GM10248 (cell line): ENCODE results near the gene ARAF.
A peak's percentile ranks its signal among the peaks of the same experiment; 100 is the strongest.

Experiments used
- CTCF ChIA-PET: fragments of 300-600 bp; sonication (Branson Sonifier 250); formaldehyde crosslinking; extraction: SDS; loops from one replicate; lab custom pipeline; 2021; ENCODE audit warnings: antibody characterized with exemption; lab: Yijun Ruan, JAX
- POLR2A ChIA-PET: fragments of 350-650 bp; sonication (Branson Sonifier 250); formaldehyde crosslinking; extraction: SDS; loops from one replicate; lab custom pipeline; 2020; ENCODE audit warnings: antibody characterized with exemption; lab: Yijun Ruan, JAX
- DNase-seq: peaks from one replicate; pipeline ENCODE4 v3.0.0; 2012; ENCODE audit errors: extremely low spot score
- CTCF ChIP-seq: IDR thresholded peaks from 2 replicates; pipeline ENCODE4 v1.5.1; 2012; ENCODE audit warnings: mild to moderate bottlenecking, low read depth; ENCODE audit errors: extremely low read depth, missing control alignments, control extremely low read depth

Gene ARAF

GRCh38 chrX:47523297-47523696, 37.7 kb upstream of the ARAF start:
- CTCF ChIA-PET, result interaction anchor here (0.7 to 3.4 kb wide), 33 partner anchors 9 to 763 kb away, joined by 3 to 14 read pairs (median 4); partner anchors contain the start of genes CDK16 and USP11
- peak; percentile 82 for TF ChIP-seq CTCF
- POLR2A ChIA-PET, result interaction anchor here (0.5 kb wide), 1 partner anchor 263 kb away, joined by 3 read pairs; no protein-coding TSS in a partner anchor
- peak; percentile 86 for DNase-seq

GRCh38 chrX:47523713-47524166, 37.3 kb upstream of the ARAF start:
- no peak for TF ChIP-seq CTCF
- CTCF ChIA-PET, result interaction anchor here (0.7 to 3.4 kb wide), 32 partner anchors 9 to 764 kb away, joined by 3 to 14 read pairs (median 4); partner anchors contain the start of genes CDK16 and USP11
- DNase-seq, result no peak
- POLR2A ChIA-PET, result interaction anchor here (0.5 kb wide), 1 partner anchor 264 kb away, joined by 3 read pairs; no protein-coding TSS in a partner anchor

- no peak for DNase-seq
- ChIA-PET POLR2A (no interaction called here), CTCF (no interaction called here)
- no peak for TF ChIP-seq CTCF
Measured at GRCh38 chrX:47529548-47529947, 31.5 kb upstream of the ARAF start.

- DNase-seq, result no peak
- ChIA-PET CTCF (no interaction called here), POLR2A (no interaction called here)
- TF ChIP-seq CTCF, result no peak
Measured at GRCh38 chrX:47530049-47530448, 31.0 kb upstream of the ARAF start.

GRCh38 chrX:47539860-47540259, 21.1 kb upstream of the ARAF start:
- no peak for TF ChIP-seq CTCF
- CTCF ChIA-PET, result interaction anchor here (0.7 to 2.7 kb wide), 4 partner anchors 13 to 419 kb away, joined by 3 to 12 read pairs (median 4); no protein-coding TSS in a partner anchor
- POLR2A ChIA-PET, result no interaction called here
- DNase-seq, result no peak

- peak; percentile 25 for TF ChIP-seq CTCF
- DNase-seq, result peak; percentile 58
- ChIA-PET CTCF (interaction anchor here (0.7 to 2.0 kb wide), 4 partner anchors 14 to 90 kb away, joined by 3 to 4 read pairs (median 4); partner anchors contain the start of gene CFP), POLR2A (no interaction called here)
Measured at GRCh38 chrX:47540754-47541538, 20.1 kb upstream of the ARAF start.
